Measurements from ENCODE around the gene NRROS. TPM values are rescaled to one million over a fixed set of nuclear protein-coding genes. Genes with fewer than 3 reads are reported as not detected.

Gene NRROS

Small RNA genes lying within 50 kb of the gene (small RNA-seq; reads per million reads assigned to genes)
- gene RNU6-646P (ENCODE audit: insufficient read depth): not detected
